H9 (cell line): ENCODE measurements around the gene MRPL34. TPM values are rescaled to one million over a fixed set of nuclear protein-coding genes. Genes with fewer than 3 reads are reported as not detected.

Source experiments
- DNase-seq: peaks from one replicate; pipeline ENCODE4 v3.0.0-alpha.2; 2017
- H2AFZ ChIP-seq: one replicate; pipeline ENCODE4 v1.6.1; 2013; ENCODE audit warnings: mild to moderate bottlenecking, low read length, control low read depth, moderate library complexity
- H2AK5ac ChIP-seq: 2 replicates; pipeline ENCODE4 v1.6.1; 2013; ENCODE audit warnings: low read length, control low read depth, mixed read lengths; ENCODE audit not compliant: insufficient read length
- H2BK120ac ChIP-seq: one replicate; pipeline ENCODE4 v1.6.1; 2013; ENCODE audit warnings: low read depth, mild to moderate bottlenecking, low read length, control low read depth, inconsistent platforms; ENCODE audit not compliant: poor library complexity, severe bottlenecking
- H2BK12ac ChIP-seq: 2 replicates; pipeline ENCODE4 v1.6.1; 2013; ENCODE audit warnings: low read length, control low read depth, mixed read lengths, low read depth; ENCODE audit not compliant: insufficient read length
- H2BK15ac ChIP-seq: 2 replicates; pipeline ENCODE4 v1.6.1; 2013; ENCODE audit warnings: low read depth, low read length, control low read depth
- H2BK20ac ChIP-seq: one replicate; pipeline ENCODE4 v1.6.1; 2013; ENCODE audit warnings: low read depth, mild to moderate bottlenecking, low read length, control low read depth, inconsistent platforms; ENCODE audit not compliant: poor library complexity, severe bottlenecking
- H2BK5ac ChIP-seq: 2 replicates; pipeline ENCODE4 v1.6.1; 2013; ENCODE audit warnings: low read length, control low read depth, mixed read lengths; ENCODE audit not compliant: insufficient read length
- H3K14ac ChIP-seq: 2 replicates; pipeline ENCODE4 v1.6.1; 2013; ENCODE audit warnings: low read length, control low read depth; ENCODE audit not compliant: insufficient read depth
- H3K18ac ChIP-seq: 2 replicates; pipeline ENCODE4 v1.6.1; 2013; ENCODE audit warnings: low read depth, mild to moderate bottlenecking, mixed read lengths, low read length, control low read depth; ENCODE audit not compliant: insufficient read length
- H3K23ac ChIP-seq: 2 replicates; pipeline ENCODE4 v1.6.1; 2013; ENCODE audit warnings: low read length, control low read depth, mixed read lengths, low read depth; ENCODE audit not compliant: insufficient read length
- H3K23me2 ChIP-seq: 2 replicates; pipeline ENCODE4 v1.6.1; 2013; ENCODE audit warnings: low read depth, mild to moderate bottlenecking, mixed read lengths, low read length, control low read depth; ENCODE audit not compliant: insufficient read length, poor library complexity, severe bottlenecking
- H3K27ac ChIP-seq: 2 replicates; pipeline ENCODE4 v1.5.1; 2013; ENCODE audit warnings: low read length, control low read depth, mixed read lengths, low read depth; ENCODE audit not compliant: insufficient read length
- H3K27me3 ChIP-seq: 2 replicates; pipeline ENCODE4 v1.6.1; 2013; ENCODE audit warnings: low read length, control low read depth, inconsistent platforms; ENCODE audit not compliant: insufficient read depth
- H3K4ac ChIP-seq: 2 replicates; pipeline ENCODE4 v1.6.1; 2013; ENCODE audit warnings: low read depth, mild to moderate bottlenecking, control low read depth, inconsistent platforms, low read length, moderate library complexity
- H3K4me1 ChIP-seq: 2 replicates; pipeline ENCODE4 v1.6.1; 2013; ENCODE audit warnings: low read length, control low read depth, inconsistent platforms; ENCODE audit not compliant: insufficient read depth
- H3K4me2 ChIP-seq: 2 replicates; pipeline ENCODE4 v1.6.1; 2013; ENCODE audit warnings: low read length, control low read depth, mixed read lengths; ENCODE audit not compliant: insufficient read length, insufficient read depth
- H3K56ac ChIP-seq: 2 replicates; pipeline ENCODE4 v1.6.1; 2013; ENCODE audit warnings: low read depth, mild to moderate bottlenecking, mixed read lengths, low read length, control low read depth; ENCODE audit not compliant: insufficient read length
- H3K79me1 ChIP-seq: 2 replicates; pipeline ENCODE4 v1.6.1; 2013; ENCODE audit warnings: low read depth, mild to moderate bottlenecking, moderate library complexity, low read length, control low read depth, inconsistent platforms; ENCODE audit not compliant: insufficient read depth, poor library complexity, severe bottlenecking
- H3K79me2 ChIP-seq: 2 replicates; pipeline ENCODE4 v1.6.1; 2013; ENCODE audit warnings: low read length, control low read depth, inconsistent platforms; ENCODE audit not compliant: insufficient read depth
- H3K9ac ChIP-seq: 2 replicates; pipeline ENCODE4 v1.6.1; 2013; ENCODE audit warnings: low read length, control low read depth, mixed read lengths; ENCODE audit not compliant: insufficient read length; ENCODE audit errors: extremely low read depth
- H3K9me3 ChIP-seq: one replicate; pipeline ENCODE4 v1.6.1; 2013; ENCODE audit warnings: low read depth, low read length, inconsistent platforms; ENCODE audit not compliant: control insufficient read depth
- H3T11ph ChIP-seq: one replicate; pipeline ENCODE4 v1.6.1; 2013; ENCODE audit warnings: mild to moderate bottlenecking, low read length, control low read depth, inconsistent platforms
- H4K20me1 ChIP-seq: one replicate; pipeline ENCODE4 v1.6.1; 2013; ENCODE audit not compliant: control insufficient read depth, insufficient read length, insufficient read depth
- H4K5ac ChIP-seq: 2 replicates; pipeline ENCODE4 v1.6.1; 2013; ENCODE audit warnings: low read depth, mild to moderate bottlenecking, mixed read lengths, low read length, control low read depth; ENCODE audit not compliant: insufficient read length
- H4K8ac ChIP-seq: replicated peaks from 2 replicates; pipeline ENCODE4 v1.6.1; 2013; ENCODE audit warnings: low read length, control low read depth, mixed read lengths, low read depth; ENCODE audit not compliant: insufficient read length
- H4K91ac ChIP-seq: 2 replicates; pipeline ENCODE4 v1.6.1; 2013; ENCODE audit warnings: low read depth, mild to moderate bottlenecking, moderate library complexity, mixed read lengths, low read length, control low read depth; ENCODE audit not compliant: insufficient read length
- H3K27ac Mint-ChIP-seq, 3 experiments: 2 replicates in 2 of 3; 3 replicates in 1 of 3; pipeline ENCODE4 v1.8.0; 2020 to 2021; ENCODE audit warnings: mixed read lengths in 3 of 3, mild to moderate bottlenecking in 1 of 3, moderate library complexity in 1 of 3
- H3K27me3 Mint-ChIP-seq: 2 replicates; pipeline ENCODE4 v1.8.0; 2021; ENCODE audit warnings: low read depth, mild to moderate bottlenecking, moderate library complexity, mixed read lengths
- H3K36me3 Mint-ChIP-seq, 3 experiments: 2 replicates in 2 of 3; 3 replicates in 1 of 3; pipeline ENCODE4 v1.8.0; 2020 to 2021; ENCODE audit warnings: low read depth in 3 of 3, mixed read lengths in 3 of 3; ENCODE audit not compliant: insufficient read depth in 1 of 3
- H3K4me1 Mint-ChIP-seq, 2 experiments: 2 replicates each; pipeline ENCODE4 v1.8.0; 2020; ENCODE audit warnings: mixed read lengths in 2 of 2
- H3K4me3 Mint-ChIP-seq, 2 experiments: 2 replicates in 1 of 2; 3 replicates in 1 of 2; pipeline ENCODE4 v1.8.0; 2020 to 2021; ENCODE audit warnings: mild to moderate bottlenecking in 2 of 2, mixed read lengths in 2 of 2, moderate library complexity in 1 of 2
- H3K9me3 Mint-ChIP-seq, 2 experiments: 2 replicates in 1 of 2; 3 replicates in 1 of 2; pipeline ENCODE4 v1.8.0; 2020; ENCODE audit warnings: mild to moderate bottlenecking in 2 of 2, mixed read lengths in 2 of 2, moderate library complexity in 1 of 2
- WGBS: extraction: QIAGEN DNeasy Blood & Tissue Kit; methylation state at CpG from one replicate; pipeline ENCODE4 v1.1.7; 2013; ENCODE audit warnings: missing lambda C conversion rate, low lambda C conversion rate, mixed read lengths; ENCODE audit not compliant: insufficient read length; ENCODE audit errors: extremely low coverage; 5-methylcytosine and 5-hydroxymethylcytosine counted together
- total RNA-seq: library from RNA; stranded (reverse); gene quantifications from 2 replicates; pipeline ENCODE4 v1.2.1, GENCODE V29; 2021
- TF ChIP-seq, protein P1 (sequence below): fragments of 200-600 bp; sonication (generic); conservative IDR thresholded peaks from 3 replicates; pipeline ENCODE4 v1.8.0; 2021; ENCODE audit warnings: antibody characterized with exemption, mild to moderate bottlenecking

Gene MRPL34
- total RNA-seq, 1 experiment from 2014 or later = 84.6 TPM

DNA sequence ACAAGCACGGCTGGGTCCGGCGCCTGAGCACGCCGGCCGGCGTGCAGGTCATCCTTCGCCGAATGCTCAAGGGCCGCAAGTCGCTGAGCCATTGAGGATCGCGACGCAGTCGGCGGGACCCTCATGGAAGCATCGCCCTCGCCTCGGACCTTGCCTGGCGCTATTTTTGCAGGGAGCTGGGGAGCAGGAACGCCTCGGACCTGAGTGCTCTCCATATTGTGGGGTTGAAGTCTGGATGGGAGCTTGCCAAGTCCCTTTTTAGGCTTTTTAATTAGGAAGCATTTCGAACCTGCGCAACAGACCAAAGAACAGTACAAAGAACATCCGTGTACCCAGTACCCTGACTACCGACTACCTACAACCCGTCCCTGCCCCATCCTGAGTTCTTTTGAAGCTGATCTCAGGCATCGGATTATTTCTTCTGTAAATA, 628 bp downstream of the MRPL34 start:
- DNase-seq = no peak
- peaks cover 31 to 45% of the 10 kb centered on the region in 2 experiments for H3K4me1 Mint-ChIP-seq
- H3K27ac Mint-ChIP-seq = peak overlapping the region; percentile 80 to 96 (median 89)

More for the DNA sequence above, 628 bp downstream of the MRPL34 start:
- Histone ChIP-seq H3K4me1 (peaks cover 3% of the 10 kb centered on the region; the same call in 1 of the 2 replicates), H3K9me3 (no peaks in the 10 kb centered on the region), H4K91ac (no peak overlapping the region), H3T11ph (no peak overlapping the region), H3K14ac (peak overlapping the region; percentile 61; the same call in 1 of the 2 replicates), H3K79me1 (peaks cover 3% of the 10 kb centered on the region), H2AK5ac (no peak overlapping the region), H2BK5ac (no peak overlapping the region), H3K4me2 (peak overlapping the region; percentile 76), H4K20me1 (no peaks in the 10 kb centered on the region), H3K18ac (peak overlapping the region; percentile 2), H2BK12ac (no peak overlapping the region), H3K23me2 (peaks cover 11% of the 10 kb centered on the region), H3K4ac (no peak overlapping the region), H3K27me3 (no peaks in the 10 kb centered on the region), H2BK20ac (no peak overlapping the region), H2BK120ac (no peak overlapping the region), H4K8ac (no peak overlapping the region), H3K79me2 (peaks cover 7% of the 10 kb centered on the region; the same call in 1 of the 2 replicates), H4K5ac (no peak overlapping the region), H3K56ac (no peak overlapping the region), H3K9ac (peak overlapping the region; percentile 66), H2BK15ac (no peak overlapping the region), H3K23ac (no peak overlapping the region), H2AFZ (no peak overlapping the region), H3K27ac (no peak overlapping the region)
- H3K36me3 Mint-ChIP-seq = peaks cover 3 to 7% (median 5%) of the 10 kb centered on the region in 3 experiments; a peak in 6 of 7 replicates
- no peaks in the 10 kb centered on the region; the same call in 1 of the 2 replicates for H3K27me3 Mint-ChIP-seq
- no peaks in the 10 kb centered on the region for H3K9me3 Mint-ChIP-seq
- TF ChIP-seq, protein P1, sequence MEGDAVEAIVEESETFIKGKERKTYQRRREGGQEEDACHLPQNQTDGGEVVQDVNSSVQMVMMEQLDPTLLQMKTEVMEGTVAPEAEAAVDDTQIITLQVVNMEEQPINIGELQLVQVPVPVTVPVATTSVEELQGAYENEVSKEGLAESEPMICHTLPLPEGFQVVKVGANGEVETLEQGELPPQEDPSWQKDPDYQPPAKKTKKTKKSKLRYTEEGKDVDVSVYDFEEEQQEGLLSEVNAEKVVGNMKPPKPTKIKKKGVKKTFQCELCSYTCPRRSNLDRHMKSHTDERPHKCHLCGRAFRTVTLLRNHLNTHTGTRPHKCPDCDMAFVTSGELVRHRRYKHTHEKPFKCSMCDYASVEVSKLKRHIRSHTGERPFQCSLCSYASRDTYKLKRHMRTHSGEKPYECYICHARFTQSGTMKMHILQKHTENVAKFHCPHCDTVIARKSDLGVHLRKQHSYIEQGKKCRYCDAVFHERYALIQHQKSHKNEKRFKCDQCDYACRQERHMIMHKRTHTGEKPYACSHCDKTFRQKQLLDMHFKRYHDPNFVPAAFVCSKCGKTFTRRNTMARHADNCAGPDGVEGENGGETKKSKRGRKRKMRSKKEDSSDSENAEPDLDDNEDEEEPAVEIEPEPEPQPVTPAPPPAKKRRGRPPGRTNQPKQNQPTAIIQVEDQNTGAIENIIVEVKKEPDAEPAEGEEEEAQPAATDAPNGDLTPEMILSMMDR = no peak
- WGBS = no CpG with 5 or more reads among the region's 28 CpGs
- peak overlapping the region; percentile 75 to 97 for H3K4me3 Mint-ChIP-seq
